ENCODE data around the gene PSMD9. TPM values are rescaled to one million over a fixed set of nuclear protein-coding genes. Genes with fewer than 3 reads are reported as not detected.
"Not testable (repeated sequence)": the region's sequence is repeated elsewhere in the genome, so short reads cannot be mapped to it uniquely, and the experiment has no call there.

Gene PSMD9
- total RNA-seq, 1 experiment from 2014 or later, result 62.7 TPM

DNA sequence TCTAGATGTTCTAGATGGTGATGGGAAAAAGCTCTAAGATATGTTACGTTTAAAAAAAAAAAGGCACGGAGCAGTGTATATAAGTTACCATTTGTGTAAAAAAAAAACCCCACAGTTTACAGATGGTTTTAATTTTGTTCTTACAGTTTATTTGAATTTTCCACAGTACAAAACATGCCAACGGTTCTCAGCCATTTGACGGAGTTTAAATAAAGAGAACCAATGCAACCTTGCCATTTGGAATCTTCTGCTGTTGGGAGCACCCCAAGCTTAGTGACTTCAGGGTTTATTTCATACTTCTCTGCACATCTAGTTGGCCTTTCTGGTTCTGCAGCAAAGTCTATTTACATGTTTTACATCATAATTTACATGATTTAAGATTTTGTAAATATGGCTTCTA is 22.3 kb upstream of the PSMD9 start:
- DNase-seq (ENCODE audit: low read depth, low spot score) (no peak), ATAC-seq (no peak)
- peaks cover 3% of the 10 kb centered on the region; the same call in 1 of the 2 replicates for H3K4me1 ChIP-seq (ENCODE audit: control insufficient read depth, insufficient read depth, low read length)
- H3K4me3 ChIP-seq (ENCODE audit: low read depth in 2 of 2, low read length in 2 of 2), result no peak overlapping the region
- no TSS peak for BruUV-seq (replicated peaks)
- ChIA-PET POLR2A (no interaction called here), CTCF (interaction anchor here (0.6 to 0.7 kb wide), 4 partner anchors 71 to 351 kb away, joined by 3 to 12 read pairs (median 6); no protein-coding TSS in a partner anchor)
- no peaks in the 10 kb centered on the region for H3K27me3 ChIP-seq (ENCODE audit: control insufficient read depth, insufficient read depth, low read length)
- no peaks in the 10 kb centered on the region for H3K36me3 ChIP-seq (ENCODE audit: control insufficient read depth, insufficient read depth, low read length)
- H3K9me3 ChIP-seq (ENCODE audit: control insufficient read depth, insufficient read depth, low read depth, low read length), result no peaks in the 10 kb centered on the region
- no peak overlapping the region for H3K27ac ChIP-seq (ENCODE audit: low read length)
- in situ Hi-C loops (cut with HindIII; ENCODE audit: low pct_unique_long_range_greater_than_20kb, low sequenced_read_pairs), result no loop called here
- intact Hi-C loops (cut with micrococcal nuclease; ENCODE audit: unreplicated experiment), result no loop called here
- TF ChIP-seq TCF7L2 (IDR thresholded peaks at IDR 0.05; ENCODE audit: low read depth, low read length) (no peak), SIN3A (IDR thresholded peaks at IDR 0.05; ENCODE audit: borderline replicate concordance, insufficient read depth, low read depth, low read length) (no peak), POLR2AphosphoS5 (IDR thresholded peaks at IDR 0.05; ENCODE audit: low read depth, low read length) (no peak)
- TF ChIP-seq, protein P1, sequence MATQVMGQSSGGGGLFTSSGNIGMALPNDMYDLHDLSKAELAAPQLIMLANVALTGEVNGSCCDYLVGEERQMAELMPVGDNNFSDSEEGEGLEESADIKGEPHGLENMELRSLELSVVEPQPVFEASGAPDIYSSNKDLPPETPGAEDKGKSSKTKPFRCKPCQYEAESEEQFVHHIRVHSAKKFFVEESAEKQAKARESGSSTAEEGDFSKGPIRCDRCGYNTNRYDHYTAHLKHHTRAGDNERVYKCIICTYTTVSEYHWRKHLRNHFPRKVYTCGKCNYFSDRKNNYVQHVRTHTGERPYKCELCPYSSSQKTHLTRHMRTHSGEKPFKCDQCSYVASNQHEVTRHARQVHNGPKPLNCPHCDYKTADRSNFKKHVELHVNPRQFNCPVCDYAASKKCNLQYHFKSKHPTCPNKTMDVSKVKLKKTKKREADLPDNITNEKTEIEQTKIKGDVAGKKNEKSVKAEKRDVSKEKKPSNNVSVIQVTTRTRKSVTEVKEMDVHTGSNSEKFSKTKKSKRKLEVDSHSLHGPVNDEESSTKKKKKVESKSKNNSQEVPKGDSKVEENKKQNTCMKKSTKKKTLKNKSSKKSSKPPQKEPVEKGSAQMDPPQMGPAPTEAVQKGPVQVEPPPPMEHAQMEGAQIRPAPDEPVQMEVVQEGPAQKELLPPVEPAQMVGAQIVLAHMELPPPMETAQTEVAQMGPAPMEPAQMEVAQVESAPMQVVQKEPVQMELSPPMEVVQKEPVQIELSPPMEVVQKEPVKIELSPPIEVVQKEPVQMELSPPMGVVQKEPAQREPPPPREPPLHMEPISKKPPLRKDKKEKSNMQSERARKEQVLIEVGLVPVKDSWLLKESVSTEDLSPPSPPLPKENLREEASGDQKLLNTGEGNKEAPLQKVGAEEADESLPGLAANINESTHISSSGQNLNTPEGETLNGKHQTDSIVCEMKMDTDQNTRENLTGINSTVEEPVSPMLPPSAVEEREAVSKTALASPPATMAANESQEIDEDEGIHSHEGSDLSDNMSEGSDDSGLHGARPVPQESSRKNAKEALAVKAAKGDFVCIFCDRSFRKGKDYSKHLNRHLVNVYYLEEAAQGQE (IDR thresholded peaks at IDR 0.05; ENCODE audit: insufficient read depth in 1 of 2, low read depth in 2 of 2, low read length in 1 of 2), result no peak
- TF ChIP-seq, protein P2, sequence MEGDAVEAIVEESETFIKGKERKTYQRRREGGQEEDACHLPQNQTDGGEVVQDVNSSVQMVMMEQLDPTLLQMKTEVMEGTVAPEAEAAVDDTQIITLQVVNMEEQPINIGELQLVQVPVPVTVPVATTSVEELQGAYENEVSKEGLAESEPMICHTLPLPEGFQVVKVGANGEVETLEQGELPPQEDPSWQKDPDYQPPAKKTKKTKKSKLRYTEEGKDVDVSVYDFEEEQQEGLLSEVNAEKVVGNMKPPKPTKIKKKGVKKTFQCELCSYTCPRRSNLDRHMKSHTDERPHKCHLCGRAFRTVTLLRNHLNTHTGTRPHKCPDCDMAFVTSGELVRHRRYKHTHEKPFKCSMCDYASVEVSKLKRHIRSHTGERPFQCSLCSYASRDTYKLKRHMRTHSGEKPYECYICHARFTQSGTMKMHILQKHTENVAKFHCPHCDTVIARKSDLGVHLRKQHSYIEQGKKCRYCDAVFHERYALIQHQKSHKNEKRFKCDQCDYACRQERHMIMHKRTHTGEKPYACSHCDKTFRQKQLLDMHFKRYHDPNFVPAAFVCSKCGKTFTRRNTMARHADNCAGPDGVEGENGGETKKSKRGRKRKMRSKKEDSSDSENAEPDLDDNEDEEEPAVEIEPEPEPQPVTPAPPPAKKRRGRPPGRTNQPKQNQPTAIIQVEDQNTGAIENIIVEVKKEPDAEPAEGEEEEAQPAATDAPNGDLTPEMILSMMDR (IDR thresholded peaks at IDR 0.05), result no peak

DNA sequence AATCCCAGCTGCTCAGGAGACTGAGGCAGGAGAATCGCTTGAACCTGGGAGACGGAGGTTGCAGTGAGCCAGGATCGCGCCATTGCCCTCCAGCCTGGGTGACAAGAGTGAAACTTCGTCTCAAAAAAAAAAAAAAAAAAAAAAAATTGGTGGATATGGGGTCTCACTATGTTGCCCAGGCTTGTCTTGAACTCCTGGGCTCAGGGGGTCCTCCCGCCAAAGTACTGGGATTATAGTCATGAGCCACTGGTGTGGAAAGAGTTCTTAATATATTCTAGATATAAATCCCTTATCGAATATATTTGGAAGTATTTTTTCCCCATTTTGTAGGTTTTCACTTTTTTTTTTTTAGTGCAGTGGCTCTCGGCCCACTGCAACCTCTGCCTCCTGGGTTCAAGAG is 19.4 kb upstream of the PSMD9 start:
- H3K4me3 ChIP-seq (ENCODE audit: low read depth in 2 of 2, low read length in 2 of 2); DNase-seq (ENCODE audit: low read depth, low spot score); CTCF ChIA-PET; BruUV-seq (replicated peaks); H3K27ac ChIP-seq (ENCODE audit: low read length); in situ Hi-C loops (cut with HindIII; ENCODE audit: low pct_unique_long_range_greater_than_20kb, low sequenced_read_pairs); H3K36me3 ChIP-seq (ENCODE audit: control insufficient read depth, insufficient read depth, low read length); POLR2A ChIA-PET; H3K4me1 ChIP-seq (ENCODE audit: control insufficient read depth, insufficient read depth, low read length); intact Hi-C loops (cut with micrococcal nuclease; ENCODE audit: unreplicated experiment); H3K27me3 ChIP-seq (ENCODE audit: control insufficient read depth, insufficient read depth, low read length); ATAC-seq; H3K9me3 ChIP-seq (ENCODE audit: control insufficient read depth, insufficient read depth, low read depth, low read length): not testable (repeated sequence)

DNA sequence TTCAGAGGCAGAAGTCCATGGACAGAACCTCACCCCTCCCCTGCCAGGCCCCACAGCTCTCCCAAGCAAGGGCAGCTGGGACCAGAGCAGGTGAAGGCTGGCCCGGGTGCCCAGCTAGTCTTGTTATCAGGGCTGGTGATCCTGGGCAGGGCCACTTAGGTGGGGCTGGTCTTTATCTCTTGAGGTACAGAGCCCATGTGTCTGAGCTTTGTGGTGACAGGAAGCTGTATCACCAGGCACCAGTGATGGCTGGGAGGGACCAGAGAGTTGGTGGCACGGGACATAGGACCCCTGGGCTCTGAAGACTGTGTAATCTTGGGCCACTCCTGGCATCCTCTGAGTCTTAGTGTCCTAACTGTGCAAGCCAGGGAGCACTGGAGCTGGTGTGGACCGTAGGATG is 17.1 kb upstream of the PSMD9 start:
- Histone ChIP-seq H3K4me1 (ENCODE audit: control insufficient read depth, insufficient read depth, low read length) (no peaks in the 10 kb centered on the region), H3K27ac (ENCODE audit: low read length) (no peak overlapping the region), H3K36me3 (ENCODE audit: control insufficient read depth, insufficient read depth, low read length) (no peaks in the 10 kb centered on the region), H3K4me3 (ENCODE audit: low read depth in 2 of 2, low read length in 2 of 2) (no peak overlapping the region), H3K27me3 (ENCODE audit: control insufficient read depth, insufficient read depth, low read length) (no peaks in the 10 kb centered on the region), H3K9me3 (ENCODE audit: control insufficient read depth, insufficient read depth, low read depth, low read length) (no peaks in the 10 kb centered on the region)
- in situ Hi-C loops (cut with HindIII; ENCODE audit: low pct_unique_long_range_greater_than_20kb, low sequenced_read_pairs) (no loop called here), intact Hi-C loops (cut with micrococcal nuclease; ENCODE audit: unreplicated experiment) (no loop called here)
- ChIA-PET CTCF (interaction anchor here (0.7 kb wide), 1 partner anchor 120 kb away, joined by 4 read pairs; no protein-coding TSS in a partner anchor), POLR2A (no interaction called here)
- ATAC-seq (no peak), DNase-seq (ENCODE audit: low read depth, low spot score) (no peak)
- TF ChIP-seq POLR2AphosphoS5 (IDR thresholded peaks at IDR 0.05; ENCODE audit: low read depth, low read length), result no peak
- TF ChIP-seq, protein P1 (IDR thresholded peaks at IDR 0.05; ENCODE audit: insufficient read depth in 1 of 2, low read depth in 2 of 2, low read length in 1 of 2), result no peak
- BruUV-seq (replicated peaks), result no TSS peak

All from Panc1 (cell line).